Measurements from ENCODE around the gene SP3.

The SP3 gene

DNA sequence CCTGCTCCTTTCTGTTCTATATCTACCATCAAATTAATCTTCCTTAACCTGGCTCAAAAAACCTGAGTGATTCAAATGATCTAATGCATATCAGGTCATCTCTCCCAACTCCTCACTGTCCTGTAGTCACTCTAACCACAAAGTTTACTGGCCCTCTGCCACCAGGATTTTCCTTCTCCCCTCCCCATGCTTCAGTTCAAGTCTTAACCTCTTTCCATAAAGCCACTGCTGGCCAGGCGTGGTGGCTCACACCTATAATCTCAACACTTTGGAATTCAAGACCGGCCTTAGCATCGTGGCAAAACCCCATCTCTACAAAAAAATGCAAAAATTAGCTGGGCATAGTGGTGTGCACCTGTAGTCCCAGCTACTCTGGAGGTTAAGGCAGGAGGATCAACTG, 7.5 kb upstream of the SP3 start:
- no peak for TF ChIP-seq CTCF (IDR thresholded peaks at IDR 0.05; ENCODE audit: low read depth, low read length, missing control alignments)
- in situ Hi-C loops (cut with HindIII; ENCODE audit: low sequenced_read_pairs) = no loop called here
- DNase-seq (ENCODE audit: low read depth) = no peak
- H3K4me3 ChIP-seq (ENCODE audit: low read depth, low read length) = no peak overlapping the region

DNA sequence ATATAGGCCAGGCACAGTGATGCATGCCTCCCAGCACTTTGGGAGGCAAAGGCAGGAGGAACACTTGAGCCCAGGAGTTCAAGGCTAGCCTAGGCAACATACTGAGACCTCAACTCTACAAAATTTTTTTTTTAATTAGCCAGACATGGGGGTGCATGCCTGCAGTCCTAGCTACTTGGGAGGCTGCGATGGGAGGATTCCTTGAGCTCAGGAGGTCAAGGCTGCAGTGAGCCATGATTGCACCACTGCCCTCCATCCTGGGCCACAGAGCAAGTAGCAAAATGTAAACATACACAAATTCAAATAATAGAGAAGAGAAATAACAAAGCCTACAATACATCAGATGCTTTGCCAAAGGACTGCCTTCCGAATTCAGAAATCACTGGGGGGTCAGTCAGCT, 7.0 kb upstream of the SP3 start:
- in situ Hi-C loops (cut with HindIII; ENCODE audit: low sequenced_read_pairs) = no loop called here

DNA sequence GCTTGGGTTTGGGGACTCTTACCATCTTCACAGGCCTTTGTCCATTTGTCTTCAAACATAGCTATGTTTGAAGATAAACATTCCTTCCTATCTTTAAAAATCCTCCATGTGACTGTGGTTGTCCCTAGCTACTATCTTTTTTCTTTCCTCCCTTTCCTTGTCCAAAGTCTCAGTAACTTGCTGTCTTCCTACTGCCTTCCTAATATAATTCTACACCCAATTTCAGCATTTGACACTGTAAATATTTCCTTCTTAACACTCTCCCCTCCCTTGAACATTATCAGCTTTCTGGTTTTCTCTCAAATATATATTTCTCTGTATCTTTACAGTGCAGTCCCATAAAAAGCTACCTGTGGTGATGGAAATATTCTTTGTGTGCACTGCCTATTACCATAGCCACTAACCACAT, 5.3 kb upstream of the SP3 start:
- no peak overlapping the region for H3K4me3 ChIP-seq (ENCODE audit: low read depth, low read length)
- in situ Hi-C loops (cut with HindIII; ENCODE audit: low sequenced_read_pairs) = no loop called here
- TF ChIP-seq CTCF (IDR thresholded peaks at IDR 0.05; ENCODE audit: low read depth, low read length, missing control alignments) = no peak
- no peak for DNase-seq (ENCODE audit: low read depth)

More for the DNA sequence above, 7.0 kb upstream of the SP3 start:
- no peak for TF ChIP-seq CTCF (IDR thresholded peaks at IDR 0.05; ENCODE audit: low read depth, low read length, missing control alignments)
- no peak for DNase-seq (ENCODE audit: low read depth)
- H3K4me3 ChIP-seq (ENCODE audit: low read depth, low read length) = no peak overlapping the region

- no peak for DNase-seq (ENCODE audit: low read depth)
- H3K4me3 ChIP-seq (ENCODE audit: low read depth, low read length) = no peak overlapping the region
- TF ChIP-seq CTCF (IDR thresholded peaks at IDR 0.05; ENCODE audit: low read depth, low read length, missing control alignments) = no peak
- in situ Hi-C loops (cut with HindIII; ENCODE audit: low sequenced_read_pairs) = no loop called here
Measured at GRCh38 chr2:173969886-173970285, 4.7 kb upstream of the SP3 start.

DNA sequence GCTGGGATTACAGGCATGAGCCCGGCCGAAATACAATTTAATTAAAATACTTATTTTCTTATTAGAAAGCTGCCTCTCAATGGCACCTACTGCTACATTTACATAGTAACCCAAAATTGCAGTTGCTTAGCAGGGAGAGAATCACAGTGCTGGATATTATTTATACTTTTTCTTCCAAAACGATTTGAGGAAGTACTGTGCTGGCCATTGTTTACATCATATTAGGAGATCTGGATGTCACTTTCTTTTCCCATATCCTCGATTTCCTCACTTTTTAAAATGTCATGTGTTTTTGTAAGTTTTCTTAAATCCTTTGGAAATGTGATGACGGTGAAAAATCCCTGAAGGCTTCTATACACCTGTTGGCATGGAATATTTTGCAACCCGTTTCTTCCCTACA, 3.4 kb upstream of the SP3 start:
- DNase-seq (ENCODE audit: low read depth) = no peak
- in situ Hi-C loops (cut with HindIII; ENCODE audit: low sequenced_read_pairs) = no loop called here
- TF ChIP-seq CTCF (IDR thresholded peaks at IDR 0.05; ENCODE audit: low read depth, low read length, missing control alignments) = no peak
- no peak overlapping the region for H3K4me3 ChIP-seq (ENCODE audit: low read depth, low read length)

GRCh38 chr2:173966274-173967098, 1.3 kb upstream of the SP3 start:
- H3K4me3 ChIP-seq (ENCODE audit: low read depth, low read length) = peak overlapping the region; percentile 79
- DNase-seq (ENCODE audit: low read depth) = no peak
- TF ChIP-seq CTCF (IDR thresholded peaks at IDR 0.05; ENCODE audit: low read depth, low read length, missing control alignments) = no peak
- in situ Hi-C loops (cut with HindIII; ENCODE audit: low sequenced_read_pairs) = no loop called here
